Midbrain (tissue), 1 donor: ENCODE results near the gene LRCH1.
"Not testable (repeated sequence)": the region's sequence is repeated elsewhere in the genome, so short reads cannot be mapped to it uniquely, and the experiment has no call there.

Source experiments
- DNase-seq: peaks from one replicate; lab custom pipeline; 2025; lab: John Stamatoyannopoulos, UW

LRCH1 gene

GRCh38 chr13:46753137-46753536, 200.2 kb downstream of the LRCH1 start:
- DNase-seq = no peak

- no peak for DNase-seq
Observed at GRCh38 chr13:46753917-46754316, 200.9 kb downstream of the LRCH1 start.

- DNase-seq = no peak
Observed at GRCh38 chr13:46754812-46755211, 201.8 kb downstream of the LRCH1 start.

- DNase-seq = not testable (repeated sequence)
Observed at GRCh38 chr13:46755508-46755907, 202.5 kb downstream of the LRCH1 start.

GRCh38 chr13:46756977-46757376, 204.0 kb downstream of the LRCH1 start:
- no peak for DNase-seq

- DNase-seq = no peak
Observed at GRCh38 chr13:46757640-46758039, 204.7 kb downstream of the LRCH1 start.

- DNase-seq = no peak
Observed at GRCh38 chr13:46759846-46760245, 206.9 kb downstream of the LRCH1 start.

- DNase-seq = no peak
Observed at GRCh38 chr13:46761174-46761573, 208.2 kb downstream of the LRCH1 start.

GRCh38 chr13:46761866-46762265, 208.9 kb downstream of the LRCH1 start:
- no peak for DNase-seq

GRCh38 chr13:46769925-46770324, 217.0 kb downstream of the LRCH1 start:
- DNase-seq = not testable (repeated sequence)

GRCh38 chr13:46771693-46772092, 218.7 kb downstream of the LRCH1 start:
- no peak for DNase-seq

- DNase-seq = no peak
Observed at GRCh38 chr13:46773541-46773940, 220.6 kb downstream of the LRCH1 start.

- no peak for DNase-seq
Observed at GRCh38 chr13:46775385-46776107, 222.6 kb downstream of the LRCH1 start.

GRCh38 chr13:46778095-46778494, 225.1 kb downstream of the LRCH1 start:
- no peak for DNase-seq

GRCh38 chr13:46778890-46779289, 225.9 kb downstream of the LRCH1 start:
- peak; percentile 6 for DNase-seq

GRCh38 chr13:46782066-46782465, 229.1 kb downstream of the LRCH1 start:
- DNase-seq = no peak

GRCh38 chr13:46782691-46783090, 229.7 kb downstream of the LRCH1 start:
- DNase-seq = no peak

- DNase-seq = no peak
Observed at GRCh38 chr13:46783504-46783903, 230.5 kb downstream of the LRCH1 start.

GRCh38 chr13:46795321-46795720, 242.4 kb downstream of the LRCH1 start:
- no peak for DNase-seq

- no peak for DNase-seq
Observed at GRCh38 chr13:46796129-46796514, 243.2 kb downstream of the LRCH1 start.

- peak; percentile 90 for DNase-seq
Observed at GRCh38 chr13:46796515-46797474, 243.8 kb downstream of the LRCH1 start, which contains the start of gene ESD. ESD (minus strand) TSS chr13:46797161; CDS start chr13:46791413, 5,748 bp downstream.

GRCh38 chr13:46797501-46798237, 244.7 kb downstream of the LRCH1 start:
- no peak for DNase-seq
